Urothelium cell line (cell line): ENCODE results near the gene PSD2.

Source experiments
- DNase-seq: peaks from one replicate; pipeline ENCODE4 v3.0.0; 2011; ENCODE audit warnings: low spot score, mixed read lengths
- FAIRE-seq: peaks from 2 replicates; lab custom pipeline; 2011; peaks lifted over from hg19 to GRCh38; lab: Jason Lieb, UNC

PSD2 gene

DNA sequence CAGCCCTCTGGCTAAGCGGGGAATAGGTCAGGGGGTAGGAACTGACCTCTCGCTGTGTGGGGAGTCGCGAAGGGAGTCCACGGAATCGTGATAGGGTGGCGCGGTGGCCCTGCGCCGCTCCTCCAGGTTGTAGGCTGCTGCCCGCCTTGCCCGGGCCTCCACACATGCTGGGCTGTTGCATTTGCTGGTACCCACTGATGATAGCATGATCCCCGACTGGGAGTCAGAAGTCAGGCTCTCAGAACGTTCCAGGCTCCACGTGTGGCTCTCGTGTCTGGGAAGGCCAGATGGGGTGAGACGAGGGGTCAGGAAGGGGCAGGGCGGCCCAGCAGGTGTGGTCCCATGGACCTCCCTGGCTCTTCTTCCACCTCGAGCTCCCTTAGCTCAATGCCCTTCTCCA lies 56.0 kb downstream of the PSD2 start:
- FAIRE-seq (no peak), DNase-seq (no peak)

DNA sequence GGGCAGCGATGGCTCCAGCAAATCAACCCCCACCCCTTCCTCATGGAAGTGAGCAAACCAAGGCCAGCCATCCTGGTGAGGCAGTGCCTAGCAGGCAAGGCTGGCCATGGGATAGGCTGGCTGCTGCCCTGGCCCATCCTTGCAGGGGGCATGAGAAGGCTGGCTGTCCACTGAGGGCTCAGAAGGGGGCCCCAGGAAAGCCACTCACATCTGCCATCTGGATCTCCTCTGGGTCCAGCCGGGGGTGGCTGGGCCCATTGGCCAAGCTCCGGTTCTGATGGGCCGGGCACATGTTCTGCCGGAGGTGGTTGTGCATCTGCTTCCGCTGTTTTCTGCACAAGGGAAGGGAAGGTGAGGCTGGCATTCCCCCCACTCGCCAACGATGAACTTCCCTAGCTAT lies 57.1 kb downstream of the PSD2 start:
- no peak for FAIRE-seq
- no peak for DNase-seq

DNA sequence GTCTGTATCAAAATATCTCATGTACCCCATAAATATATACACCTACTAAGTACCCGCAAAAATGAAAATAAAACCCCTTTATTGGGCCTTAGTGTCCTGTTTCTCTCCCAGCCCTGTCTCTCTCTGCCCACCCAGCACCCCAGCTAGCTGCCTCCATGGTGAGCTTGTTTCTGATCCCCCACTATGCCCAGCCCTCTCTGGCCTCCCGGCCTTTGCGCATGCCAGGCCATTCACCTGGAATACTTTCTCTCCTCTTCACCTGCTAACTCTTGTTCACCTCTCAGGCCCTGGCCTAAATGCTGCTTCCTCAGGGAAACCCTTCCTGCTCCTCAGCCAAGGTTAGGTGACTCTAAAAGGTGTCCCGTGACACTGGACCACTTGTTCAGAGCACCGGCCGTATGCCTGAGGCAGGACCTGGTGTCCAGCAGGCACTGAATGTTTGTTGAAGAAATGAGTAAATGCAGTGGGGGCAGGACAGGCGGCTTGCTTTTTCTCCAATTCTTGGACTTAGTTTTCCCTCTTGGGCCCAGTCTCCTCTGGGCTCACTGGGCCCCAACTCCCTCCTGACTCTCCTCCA lies 58.5 kb downstream of the PSD2 start:
- FAIRE-seq (no peak), DNase-seq (no peak)

DNA sequence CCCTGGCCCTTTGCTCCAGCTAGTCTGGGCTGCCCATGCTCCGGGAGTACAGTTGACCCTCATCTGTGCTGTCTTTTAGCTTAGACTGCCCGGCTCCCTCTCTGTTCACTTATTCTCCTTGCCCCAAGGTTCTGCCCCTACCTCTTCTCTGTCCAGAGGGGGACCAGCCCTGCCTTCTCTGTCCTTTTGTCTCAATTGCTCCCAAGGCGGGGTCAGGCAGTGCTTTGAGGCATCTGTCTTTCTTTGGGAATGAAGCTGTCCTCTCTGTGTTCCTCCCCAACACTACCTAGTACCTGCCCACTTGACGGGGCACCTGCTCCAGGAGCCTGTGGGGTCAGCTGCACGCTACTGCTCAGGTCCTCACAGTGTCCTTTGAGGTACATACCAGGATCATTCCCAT lies 59.3 kb downstream of the PSD2 start:
- no peak for DNase-seq
- FAIRE-seq, result no peak

DNA sequence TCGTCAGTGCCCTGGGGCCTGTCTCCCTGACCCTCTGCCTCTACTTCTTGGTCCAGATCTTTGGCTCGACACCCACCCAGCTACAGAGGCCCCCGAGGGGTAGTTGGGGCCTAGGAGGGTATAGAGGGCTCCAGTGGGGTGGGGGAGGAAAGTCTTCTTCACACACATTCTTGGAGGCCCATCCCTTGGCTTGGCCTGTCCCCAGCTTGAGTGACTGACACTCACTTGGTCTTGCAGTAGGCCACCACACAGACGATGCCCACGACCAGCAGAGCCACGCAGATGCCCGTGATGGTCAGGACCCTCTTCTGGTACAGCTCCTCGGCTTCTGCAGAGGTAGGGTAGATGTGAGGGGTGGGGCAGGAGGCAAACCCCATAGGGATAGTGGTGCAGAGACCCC lies 59.8 kb downstream of the PSD2 start:
- FAIRE-seq (no peak), DNase-seq (no peak)

DNA sequence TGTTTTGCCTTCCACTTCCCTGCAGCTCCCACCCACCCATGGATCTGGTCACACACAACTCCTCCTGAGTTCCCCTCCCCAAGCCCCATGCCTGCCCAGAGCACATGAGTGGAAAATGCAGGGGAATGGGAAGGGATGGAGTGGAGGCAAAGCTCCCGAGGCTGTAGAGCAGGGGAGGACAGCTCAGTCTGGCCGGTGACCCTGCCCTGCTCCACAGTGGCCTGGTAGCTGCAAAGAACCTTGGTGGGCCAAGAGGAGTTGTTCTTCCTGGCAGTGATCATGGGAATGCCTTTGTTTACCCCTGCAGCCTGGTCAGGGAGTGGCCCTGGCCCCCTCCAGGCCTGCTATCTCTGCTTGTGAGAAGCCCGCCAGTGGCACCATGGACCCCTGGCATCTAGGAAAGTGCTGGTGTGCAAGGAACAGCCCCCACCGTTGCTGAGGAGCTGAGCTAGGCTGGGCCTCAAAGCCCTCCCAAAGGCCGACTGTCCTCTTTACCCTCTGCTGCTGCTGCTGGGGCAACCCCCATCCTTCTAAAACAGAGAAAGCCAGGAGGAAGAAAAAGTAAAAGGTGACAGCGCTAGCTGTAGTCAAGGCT lies 60.4 kb downstream of the PSD2 start:
- DNase-seq (no peak), FAIRE-seq (no peak)

DNA sequence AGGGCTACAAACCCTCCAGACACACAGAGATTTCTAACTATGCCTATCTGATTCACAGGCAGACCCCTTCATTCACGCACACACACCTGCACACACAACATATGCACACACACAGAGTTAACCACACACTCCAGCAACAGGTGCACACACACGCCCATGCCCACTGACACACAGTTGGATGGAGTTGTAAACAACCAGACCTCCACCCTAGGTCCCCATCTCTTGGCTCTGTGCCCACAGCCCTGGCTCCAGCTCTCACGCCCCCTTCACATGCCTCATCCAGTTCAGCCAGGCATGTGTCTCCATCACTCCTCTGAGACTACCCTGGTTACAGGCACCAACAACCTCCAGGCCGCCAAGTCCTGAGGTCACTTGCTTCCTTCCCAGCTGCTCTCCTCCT lies 61.1 kb downstream of the PSD2 start:
- DNase-seq, result no peak
- FAIRE-seq, result no peak

DNA sequence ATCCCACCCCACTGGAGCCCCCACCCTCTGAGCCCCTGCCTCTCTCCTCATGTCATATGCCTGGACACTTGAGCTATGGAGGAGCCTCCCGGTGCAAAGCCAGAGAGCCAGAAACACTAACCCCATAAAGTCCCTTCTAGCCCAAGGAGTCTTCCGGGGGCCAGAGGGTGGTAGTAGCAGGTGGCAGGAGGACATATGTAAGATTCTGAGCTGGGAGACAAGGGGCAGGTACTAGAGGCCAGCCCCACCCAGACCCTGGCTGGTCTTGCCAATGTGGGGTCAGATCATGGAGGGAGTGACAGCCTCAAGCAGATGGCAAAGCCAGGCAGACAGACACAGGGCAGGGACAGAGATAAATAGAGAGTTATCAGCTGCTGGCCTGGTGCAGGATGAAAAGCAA lies 63.4 kb downstream of the PSD2 start:
- FAIRE-seq, result no peak
- DNase-seq, result no peak

DNA sequence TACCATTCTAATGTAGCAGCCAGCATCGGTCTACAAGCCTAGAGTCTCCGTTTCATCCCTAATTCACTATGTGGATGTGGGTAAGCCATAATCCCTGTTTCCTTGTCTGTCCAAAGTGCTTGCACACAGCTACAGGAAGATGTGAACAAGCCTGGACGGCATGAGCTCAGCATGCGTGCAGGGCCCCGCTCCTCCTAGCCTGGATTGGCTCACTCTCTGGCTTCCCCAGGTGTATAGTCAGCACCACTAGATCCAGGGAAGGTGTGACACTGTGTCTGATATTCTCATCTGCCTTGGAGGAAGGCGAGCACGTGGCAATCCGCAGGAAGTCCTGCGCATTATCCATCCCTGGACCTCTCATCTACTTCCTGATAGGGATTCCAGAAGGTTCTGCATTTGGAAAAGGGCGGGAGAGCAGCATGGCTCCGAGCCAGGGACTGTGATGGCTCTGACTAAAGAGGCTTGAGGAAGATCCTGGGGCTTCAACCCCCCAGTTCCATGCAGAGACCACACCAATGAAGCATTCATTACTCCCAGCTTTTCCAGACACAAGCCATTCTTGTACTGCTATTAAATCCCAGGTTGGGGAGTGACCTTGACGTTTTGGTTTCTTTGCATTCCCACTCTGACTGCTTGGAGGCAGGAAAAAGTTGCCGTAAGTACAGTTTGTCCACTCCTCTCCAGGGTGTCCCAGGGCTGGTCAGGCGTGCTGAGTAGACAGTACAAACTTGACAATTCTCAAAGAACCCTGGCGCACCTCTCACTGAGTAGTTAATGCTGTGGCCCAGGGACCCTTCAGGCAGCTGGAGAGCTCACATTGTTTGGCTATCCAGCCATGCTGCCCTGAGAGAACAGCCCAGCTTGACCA lies 65.6 kb downstream of the PSD2 start:
- FAIRE-seq (no peak), DNase-seq (no peak)

DNA sequence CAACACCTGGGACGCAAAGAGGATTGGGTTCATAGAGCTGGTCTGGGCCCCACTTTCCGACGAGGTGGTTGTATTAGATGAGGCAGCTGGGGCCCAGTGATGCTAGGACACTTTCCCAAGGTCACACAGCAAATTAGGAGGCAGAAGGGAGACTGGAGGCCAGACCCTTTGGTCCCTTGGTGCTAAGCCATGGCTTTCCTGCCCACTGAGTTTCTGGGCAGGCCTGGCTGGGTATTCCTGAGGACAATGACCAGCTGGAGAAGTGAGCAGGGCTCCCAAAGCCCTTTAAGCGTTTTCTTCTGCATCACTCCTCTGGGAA lies 66.2 kb downstream of the PSD2 start:
- FAIRE-seq, result no peak
- DNase-seq, result no peak

DNA sequence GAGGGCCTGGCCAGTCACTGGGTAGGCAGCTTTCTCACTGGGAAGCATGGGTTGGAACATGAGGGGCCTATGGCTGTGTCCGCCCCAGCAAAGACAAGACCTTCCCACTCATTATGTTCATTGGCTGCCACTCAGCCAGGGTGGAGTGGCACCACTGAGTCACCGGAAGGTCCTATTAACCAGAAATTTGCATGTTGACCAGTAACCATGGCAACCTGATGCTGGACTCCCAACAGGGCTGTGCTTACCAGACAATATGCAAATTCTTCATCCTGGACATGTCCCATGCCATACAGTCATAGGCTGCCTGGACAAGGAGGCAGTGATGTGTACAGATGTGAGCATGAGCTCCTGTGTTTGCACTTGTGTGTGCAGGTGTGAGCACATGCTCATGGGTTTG lies 66.7 kb downstream of the PSD2 start:
- no peak for FAIRE-seq
- DNase-seq, result peak; percentile 8

DNA sequence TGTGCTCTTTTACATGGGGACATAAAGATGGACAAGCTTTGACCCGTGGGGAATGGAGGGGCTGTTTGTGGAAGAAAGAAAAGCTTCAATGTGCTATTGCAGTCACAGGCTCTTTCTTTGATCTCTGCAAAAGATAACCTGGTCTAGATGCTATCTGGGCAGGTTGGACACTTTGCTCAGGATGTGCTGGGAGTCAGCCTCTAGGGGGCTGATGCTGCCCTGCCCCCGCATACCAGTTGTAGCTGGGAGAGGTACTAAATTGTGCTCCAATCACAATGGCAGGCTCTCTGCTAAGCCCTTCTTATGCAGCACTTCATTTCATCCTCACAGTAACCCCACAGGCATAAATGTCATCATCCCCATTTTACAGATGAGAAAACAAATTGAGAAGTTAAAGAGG lies 67.2 kb downstream of the PSD2 start:
- FAIRE-seq (no peak), DNase-seq (no peak)

DNA sequence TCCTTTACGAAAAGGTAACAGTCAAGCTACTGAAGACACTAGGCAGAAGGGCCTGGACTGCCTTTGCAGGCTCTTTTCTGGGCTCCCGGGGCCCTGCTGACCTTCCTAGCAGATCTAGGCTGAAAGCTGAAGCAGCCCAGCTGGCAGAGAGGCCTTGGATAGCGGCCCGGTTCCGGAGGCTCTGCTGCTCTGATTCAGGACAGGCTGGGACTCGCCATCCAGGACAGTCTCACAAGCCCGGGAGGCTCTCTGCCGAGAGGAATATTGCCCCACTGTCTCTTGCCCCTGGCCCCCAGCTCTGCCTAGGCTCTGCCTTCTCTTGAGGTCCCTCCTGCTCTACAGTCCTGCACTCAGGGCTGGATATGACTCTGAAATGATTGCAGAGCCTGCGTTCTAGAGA lies 67.8 kb downstream of the PSD2 start:
- FAIRE-seq (no peak), DNase-seq (no peak)

DNA sequence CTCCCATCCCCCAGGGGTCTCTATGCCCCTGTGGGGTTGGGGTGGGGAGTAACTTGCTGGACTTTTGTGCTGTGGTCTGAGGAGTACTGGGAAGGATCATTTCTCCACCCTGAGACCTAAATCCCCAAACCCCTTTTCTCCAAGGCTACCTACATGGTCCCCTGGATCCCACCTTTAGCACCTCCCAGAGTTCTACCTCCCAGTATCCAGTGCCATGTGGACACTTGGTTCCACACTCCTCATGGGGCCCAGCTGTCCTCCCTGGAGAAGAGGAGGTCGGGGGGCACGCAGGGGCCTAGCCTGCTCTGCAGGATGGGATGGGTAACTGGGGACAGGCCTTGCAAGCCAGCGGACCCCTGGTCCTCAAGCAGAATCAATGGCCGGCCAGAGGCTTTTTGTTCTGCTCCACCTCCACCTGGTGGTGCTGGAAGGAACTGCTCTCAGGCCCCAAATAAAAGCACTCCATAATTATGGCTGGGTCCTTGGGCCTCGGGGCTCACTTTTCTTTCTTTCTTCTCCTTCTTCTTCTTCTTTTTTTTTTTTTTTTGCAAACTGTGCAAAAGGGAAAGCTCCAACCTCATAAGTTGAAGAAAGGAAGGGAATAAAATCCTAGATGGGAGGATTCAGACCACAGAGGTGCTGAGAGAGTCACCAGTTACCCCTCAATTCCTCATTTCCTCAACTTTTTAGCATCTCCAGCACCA lies 68.4 kb downstream of the PSD2 start:
- no peak for FAIRE-seq
- DNase-seq, result peak; percentile 67

DNA sequence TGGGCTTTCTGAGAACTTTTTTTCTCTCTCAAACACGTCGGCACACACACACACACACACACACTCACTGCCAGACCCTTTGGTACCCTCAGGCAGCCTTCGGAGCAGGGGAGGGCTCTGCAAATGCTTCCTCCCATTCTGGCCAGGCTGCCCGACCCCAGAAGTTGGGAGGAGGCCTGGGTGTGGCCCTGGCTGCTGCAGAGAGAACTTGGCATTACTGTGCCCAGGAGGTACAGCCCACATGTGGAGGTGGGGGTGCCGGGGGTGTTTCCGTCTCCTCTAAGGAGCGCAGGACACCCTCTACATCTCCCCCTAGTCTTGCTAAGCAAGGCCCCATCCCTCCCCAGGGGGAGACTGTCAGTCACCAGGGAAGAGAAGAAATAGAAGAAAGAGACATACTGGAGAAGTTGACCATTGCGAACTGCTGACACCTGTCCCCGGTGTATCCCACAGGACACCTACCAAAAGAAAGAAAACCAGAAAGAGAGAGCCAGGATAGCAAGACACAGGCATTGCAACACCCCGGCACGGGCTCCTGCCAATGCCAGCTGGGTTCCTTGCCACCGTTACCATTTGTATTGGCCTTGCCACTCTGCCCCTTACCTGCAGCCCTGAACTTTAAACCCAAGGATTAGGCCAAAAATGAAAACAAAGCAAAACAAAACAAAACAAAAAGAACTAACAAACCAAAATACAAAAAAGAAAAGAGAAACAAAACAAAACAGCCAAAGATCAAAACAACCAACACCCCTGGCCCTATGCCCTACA lies 69.3 kb downstream of the PSD2 start:
- DNase-seq (no peak), FAIRE-seq (no peak)

DNA sequence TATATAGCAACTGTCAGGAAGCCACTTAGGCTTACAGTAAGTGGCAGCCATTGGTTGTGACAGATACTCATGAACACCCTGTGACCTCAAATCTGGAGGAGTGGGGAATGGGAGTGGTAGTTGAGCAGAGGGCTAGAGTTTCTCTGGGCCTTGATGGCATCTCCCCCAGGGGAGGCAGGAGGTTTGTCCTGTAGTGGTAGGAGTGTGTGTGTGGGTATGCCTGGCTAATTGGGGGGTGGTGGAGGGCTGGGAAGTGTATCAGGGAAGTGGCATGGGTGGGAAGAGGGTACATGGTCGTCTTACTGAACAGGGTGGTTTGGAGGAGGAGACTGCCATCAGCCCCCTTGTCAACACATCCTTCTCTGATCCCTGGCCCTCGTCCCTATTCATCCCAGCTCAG lies 71.5 kb downstream of the PSD2 start:
- FAIRE-seq (no peak), DNase-seq (no peak)

DNA sequence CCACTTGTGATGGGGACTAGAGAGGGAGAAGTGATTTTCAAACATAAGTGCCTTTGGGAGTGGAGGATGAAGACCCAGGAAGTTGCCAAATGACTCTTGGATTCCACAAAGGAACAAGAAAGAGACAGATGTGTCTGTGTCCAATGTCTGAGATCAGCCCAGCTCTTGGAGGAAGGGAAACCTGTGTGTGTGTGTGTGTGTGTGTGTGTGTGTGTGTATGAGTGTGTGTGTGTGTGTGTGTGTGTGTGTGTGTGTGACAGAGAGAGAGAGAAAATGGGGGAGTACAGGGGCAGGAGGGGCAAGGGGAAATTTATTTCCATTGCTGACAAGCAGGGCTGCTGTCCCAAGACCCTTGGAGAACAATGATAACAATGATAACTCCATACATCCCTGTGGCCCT lies 72.0 kb downstream of the PSD2 start:
- DNase-seq (no peak), FAIRE-seq (no peak)

DNA sequence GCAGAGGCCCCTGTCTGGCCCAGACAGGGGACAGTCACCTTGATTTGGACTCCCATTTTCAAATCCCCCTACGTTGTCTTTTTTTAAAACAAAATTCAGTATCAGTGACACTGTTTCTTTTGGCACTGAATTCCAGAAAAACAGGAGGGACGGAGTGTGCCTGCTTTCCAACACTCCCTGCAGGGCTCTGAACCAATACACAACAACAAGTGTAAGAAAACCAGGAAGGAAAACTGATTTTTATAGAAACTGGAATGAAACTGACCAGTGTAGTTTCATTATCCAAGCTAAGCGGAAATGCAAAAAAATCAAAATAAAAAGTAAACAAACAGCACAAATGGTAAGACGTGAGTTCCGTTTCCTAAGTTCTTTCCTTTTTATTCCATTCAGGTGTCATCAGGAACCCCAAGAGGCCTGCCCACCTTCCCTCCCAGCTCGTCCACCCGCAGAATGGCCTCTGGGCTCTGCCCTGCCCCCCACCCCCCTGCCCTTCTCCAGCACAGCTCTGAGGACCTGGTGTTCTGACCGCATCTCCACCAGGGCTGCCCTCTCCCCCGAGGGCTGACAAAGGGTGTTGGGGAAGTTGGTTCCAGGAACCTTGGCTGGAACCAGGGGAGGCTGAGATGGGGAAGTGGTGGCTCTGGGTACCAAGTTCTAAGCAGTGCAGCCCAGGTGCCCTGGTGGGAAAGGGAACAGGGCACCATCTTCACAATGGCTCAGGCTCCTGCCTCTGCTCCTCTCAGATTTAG lies 73.6 kb downstream of the PSD2 start:
- DNase-seq (no peak), FAIRE-seq (no peak)

DNA sequence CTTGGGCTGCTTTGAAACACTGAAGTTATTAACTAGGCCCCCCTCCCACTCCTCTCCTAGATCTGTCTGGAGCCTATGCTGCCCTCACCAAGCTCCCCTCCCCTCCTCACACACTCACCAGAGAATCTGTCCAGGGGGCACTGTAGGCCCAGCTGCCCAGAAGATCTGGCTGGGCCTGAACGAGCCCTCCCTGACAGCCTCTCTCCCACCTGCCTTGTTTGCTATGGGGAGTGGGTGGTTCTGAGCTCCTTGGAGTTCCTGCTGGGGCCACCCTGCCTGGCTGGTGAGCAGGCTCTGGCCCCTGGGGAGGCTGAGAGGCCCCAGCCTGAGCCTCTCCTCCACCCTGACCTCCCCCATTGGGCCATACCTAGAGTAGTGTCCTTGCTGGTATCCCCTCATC lies 75.1 kb downstream of the PSD2 start:
- FAIRE-seq, result no peak
- no peak for DNase-seq

DNA sequence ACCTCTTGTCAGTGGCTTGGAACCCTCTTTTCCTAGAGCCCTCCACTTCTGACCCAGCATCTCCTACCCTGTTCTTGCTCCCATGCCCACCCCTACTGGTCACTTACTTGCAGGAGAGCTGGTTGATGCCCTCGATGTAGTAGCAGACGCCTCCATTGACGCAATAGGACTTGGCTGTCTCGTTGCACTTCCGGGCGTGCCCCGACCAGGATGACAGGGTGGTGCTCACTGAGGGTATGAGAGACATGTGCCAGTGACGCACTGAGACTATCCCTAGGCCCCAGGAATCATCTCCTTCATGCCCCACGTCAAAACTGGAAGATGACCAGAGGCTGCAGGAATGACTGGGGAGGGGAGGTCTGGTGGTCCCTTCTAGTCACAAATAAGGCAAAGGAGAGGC lies 76.0 kb downstream of the PSD2 start:
- no peak for FAIRE-seq
- no peak for DNase-seq
